GM12878 (cell line): ENCODE results near the gene OTOGL. TPM values are rescaled to one million over a fixed set of nuclear protein-coding genes. Genes with fewer than 3 reads are reported as not detected.

Experiments
- ATAC-seq: fragments of 200-7000 bp; cut with Tn5 transposase; 3 replicates; pipeline ENCODE4 v1.9.1; 2020; ENCODE audit warnings: mild to moderate bottlenecking, moderate library complexity
- BruUV-seq: library from RNA; stranded (reverse); fragments of 400-500 nt; replicated peaks from 2 replicates; lab custom pipeline; 2021; lab: Mats Ljungman, UMichigan
- CTCF ChIA-PET: fragments of 300-600 bp; sonication (Branson Sonifier 250); formaldehyde crosslinking; extraction: SDS; loops from one replicate; lab custom pipeline; 2021; ENCODE audit warnings: inconsistent platforms; lab: Yijun Ruan, JAX
- POLR2A ChIA-PET: fragments of 350-600 bp; formaldehyde crosslinking; extraction: SDS; loops from one replicate; lab custom pipeline; 2021; ENCODE audit warnings: inconsistent platforms; lab: Charles Lee
- RAD21 ChIA-PET: fragments of 300-600 bp; sonication (Branson Sonifier 250); formaldehyde crosslinking; loops from one replicate; lab custom pipeline; 2023; ENCODE audit warnings: antibody characterized with exemption; ENCODE audit not compliant: unreplicated experiment; lab: Charles Lee
- SMC1A ChIA-PET: fragments of 300-600 bp; sonication (Branson Sonifier 250); formaldehyde crosslinking; loops from one replicate; lab custom pipeline; 2023; ENCODE audit not compliant: unreplicated experiment, uncharacterized antibody; lab: Charles Lee
- DNase-seq: peaks from one replicate; pipeline ENCODE4 v3.0.0-alpha.2; 2011; ENCODE audit warnings: low read depth, low spot score
- FAIRE-seq: peaks from 3 replicates; lab custom pipeline; 2011; peaks lifted over from hg19 to GRCh38; lab: Jason Lieb, UNC
- H2AFZ ChIP-seq: 2 replicates; pipeline ENCODE4 v1.6.0; 2011; ENCODE audit warnings: low read depth, low read length, control low read depth; ENCODE audit not compliant: control insufficient read depth
- H3K27ac ChIP-seq: 2 replicates; pipeline ENCODE4 v1.5.1; 2011; ENCODE audit warnings: control low read depth; ENCODE audit not compliant: control insufficient read depth, insufficient read depth
- H3K27me3 ChIP-seq, 2 experiments: replicated peaks in 1 of 2; 2 replicates each; pipeline versions ENCODE4 v1.6.0 to v1.6.1; 2011; ENCODE audit warnings: low read length in 1 of 2; ENCODE audit not compliant: control insufficient read depth in 2 of 2, insufficient read depth in 2 of 2
- H3K36me3 ChIP-seq, 2 experiments: 2 replicates each; pipeline ENCODE4 v1.5.1; 2011; ENCODE audit warnings: low read length in 1 of 2; ENCODE audit not compliant: control insufficient read depth in 2 of 2, insufficient read depth in 2 of 2
- H3K4me1 ChIP-seq: 2 replicates; pipeline ENCODE4 v1.6.1; 2011; ENCODE audit warnings: mild to moderate bottlenecking, low read length, moderate library complexity, mixed read lengths; ENCODE audit not compliant: control insufficient read depth, insufficient read depth
- H3K4me2 ChIP-seq: 2 replicates; pipeline ENCODE4 v1.6.0; 2011; ENCODE audit warnings: control low read depth; ENCODE audit not compliant: control insufficient read depth, insufficient read depth
- H3K4me3 ChIP-seq: fragments of 200-600 bp; sonication (generic); 2 replicates; pipeline ENCODE4 v1.5.1; 2016
- H3K79me2 ChIP-seq: 2 replicates; pipeline ENCODE4 v1.6.0; 2011; ENCODE audit warnings: low read length; ENCODE audit not compliant: control insufficient read depth, insufficient read depth
- H3K9ac ChIP-seq: 2 replicates; pipeline ENCODE4 v1.8.0; 2011; ENCODE audit warnings: low read length, control low read depth, mixed read lengths; ENCODE audit not compliant: control insufficient read depth, insufficient read depth
- H3K9me3 ChIP-seq: replicated peaks from 3 replicates; pipeline ENCODE4 v1.5.1; 2011; ENCODE audit warnings: mild to moderate bottlenecking, low read length; ENCODE audit not compliant: control insufficient read depth, insufficient read depth
- H4K20me1 ChIP-seq: 2 replicates; pipeline ENCODE4 v1.6.0; 2011; ENCODE audit not compliant: control insufficient read depth, insufficient read depth
- EP300 ChIP-seq, 2 experiments: fragments of 150-350 bp in 1 of 2; IDR thresholded peaks; 2 replicates each; pipeline ENCODE4 v1.6.1; 2011 to 2012; ENCODE audit warnings: low read depth in 2 of 2, low read length in 2 of 2, borderline replicate concordance in 1 of 2, improper control_type of control experiment in 1 of 2, inconsistent platforms in 1 of 2; ENCODE audit not compliant: control insufficient read depth in 1 of 2
- GABPA ChIP-seq: IDR thresholded peaks from 2 replicates; pipeline ENCODE4 v1.6.1; 2014; ENCODE audit warnings: antibody characterized with exemption, low read depth, mild to moderate bottlenecking, inconsistent platforms
- KDM1A ChIP-seq: fragments of 200-600 bp; sonication (generic); IDR thresholded peaks from 2 replicates; pipeline ENCODE4 v1.6.1; 2016; ENCODE audit warnings: borderline replicate concordance
- RELA ChIP-seq: fragments of 450-650 bp; IDR thresholded peaks from 2 replicates; pipeline ENCODE4 v1.8.0; 2014; ENCODE audit warnings: borderline replicate concordance; ENCODE audit not compliant: partially characterized antibody
- SPI1 ChIP-seq: IDR thresholded peaks from 2 replicates; pipeline ENCODE4 v1.6.1; 2011; ENCODE audit warnings: low read depth, mild to moderate bottlenecking, low read length, moderate library complexity, borderline replicate concordance; ENCODE audit not compliant: insufficient read depth
- ZNF24 ChIP-seq: fragments of 450-650 bp; IDR thresholded peaks from 2 replicates; pipeline ENCODE4 v1.6.1; 2017; ENCODE audit warnings: antibody characterized with exemption, mild to moderate bottlenecking
- in situ Hi-C: fragments of 300-500 bp; cut with MboI; formaldehyde crosslinking; loops from 9 replicates; pipeline ENCODE4 v1.14.3; 2018; ENCODE audit warnings: mixed read lengths
- intact Hi-C: fragments of 100-400 bp; cut with micrococcal nuclease; formaldehyde crosslinking; loops from one replicate; pipeline ENCODE4 v1.14.2; 2022; ENCODE audit not compliant: unreplicated experiment
- polyA plus RNA-seq, 11 experiments: library from polyadenylated mRNA; depleted of rRNA in 4 of 11; unstranded in 6 of 11; stranded (reverse) in 5 of 11; fragments of >200 nt; fragmentation: Nextera tagmentation in 4 of 11; fragmentation: Illumina TruSeq in 1 of 11; extraction: Ambion mirVana in 4 of 11; extraction: Trizol in 1 of 11; gene quantifications; 1 replicate in 1 of 11; 2 replicates in 10 of 11; pipeline versions ENCODE4 v1.2.1 to v1.2.3, GENCODE V29; 2011 to 2016; ENCODE audit warnings: inconsistent platforms in 2 of 11, missing spikeins in 2 of 11, low read depth in 1 of 11
- total RNA-seq, 4 experiments: library from RNA; depleted of rRNA in 3 of 4; stranded (reverse); fragments of >200 nt in 3 of 4; fragmentation: Illumina TruSeq in 1 of 4; extraction: Trizol in 1 of 4; gene quantifications; 2 replicates each; pipeline versions ENCODE4 v1.2.1 to v1.2.3, GENCODE V29; 2013 to 2021
- TF ChIP-seq, protein P1 (sequence below): IDR thresholded peaks from 2 replicates; pipeline ENCODE4 v1.6.1; 2011; ENCODE audit warnings: borderline replicate concordance, low read depth, mild to moderate bottlenecking, moderate library complexity, mixed read lengths, low read length; ENCODE audit not compliant: insufficient read depth; ENCODE audit errors: extremely low read length
- TF ChIP-seq, protein P2 (sequence below): fragments of 450-650 bp; IDR thresholded peaks from 2 replicates; pipeline ENCODE4 v1.6.1; 2017; ENCODE audit warnings: mild to moderate bottlenecking, low read depth, inconsistent platforms; ENCODE audit not compliant: poor library complexity, severe bottlenecking

Gene OTOGL
- total and polyA plus RNA-seq, 10 of the 15 experiments (the other 5 are each of a cell fraction or from before 2014, with no cell fraction given), result 0.04 to 3.7 (median 0.27) TPM

DNA sequence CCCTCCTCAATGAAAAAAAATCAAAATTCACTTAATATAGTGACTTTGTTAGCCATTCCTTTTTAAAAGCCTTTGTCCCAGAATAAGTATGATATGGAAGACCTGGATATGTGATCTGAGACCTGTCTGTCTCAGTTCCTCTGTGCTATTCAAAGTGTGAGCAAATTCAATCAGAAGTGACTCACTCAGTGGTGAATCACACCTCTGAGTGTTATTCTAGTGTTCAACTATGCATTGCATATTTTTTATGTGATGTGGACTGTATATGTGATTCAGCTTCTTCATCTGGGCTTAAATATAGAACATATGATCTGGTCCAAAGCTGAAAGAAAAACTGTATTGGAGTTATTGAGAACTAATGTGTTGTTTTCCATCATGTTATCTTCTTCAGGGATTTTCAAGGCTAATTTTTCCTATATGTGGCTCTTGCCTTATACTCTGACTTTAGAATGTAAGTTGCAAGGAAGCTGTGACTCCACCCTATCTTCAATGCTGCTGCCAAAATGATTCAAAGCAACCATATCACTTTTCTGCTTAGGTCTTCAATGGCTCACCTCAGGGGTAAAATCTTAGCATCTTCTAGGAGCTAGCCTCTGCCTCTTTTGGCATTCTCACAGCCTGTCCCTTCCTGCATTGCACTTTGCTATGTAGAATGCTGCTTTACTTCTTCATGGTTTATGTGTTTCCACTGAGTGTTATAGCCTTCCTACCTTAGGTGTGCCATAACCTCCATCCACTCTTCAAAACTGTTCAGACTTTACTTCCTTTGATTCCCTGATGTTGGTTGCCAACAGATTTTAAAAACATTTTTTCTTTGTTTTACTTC is 169.8 kb downstream of the OTOGL start:
- Histone ChIP-seq H3K36me3 (no peaks in the 10 kb centered on the region), H4K20me1 (no peaks in the 10 kb centered on the region), H3K4me1 (no peaks in the 10 kb centered on the region), H3K4me2 (no peak overlapping the region), H3K27me3 (no peaks in the 10 kb centered on the region; a peak in 1 of 4 replicates), H3K79me2 (no peaks in the 10 kb centered on the region), H3K9ac (no peak overlapping the region), H3K27ac (no peak overlapping the region), H3K9me3 (no peaks in the 10 kb centered on the region), H2AFZ (no peak overlapping the region), H3K4me3 (no peak overlapping the region)
- in situ Hi-C loops, result no loop called here
- no TSS peak for BruUV-seq
- no peak for TF ChIP-seq RELA
- TF ChIP-seq ZNF24, result no peak
- TF ChIP-seq SPI1, result peak; percentile 73; the same call in 1 of the 2 replicates
- TF ChIP-seq, protein P1, sequence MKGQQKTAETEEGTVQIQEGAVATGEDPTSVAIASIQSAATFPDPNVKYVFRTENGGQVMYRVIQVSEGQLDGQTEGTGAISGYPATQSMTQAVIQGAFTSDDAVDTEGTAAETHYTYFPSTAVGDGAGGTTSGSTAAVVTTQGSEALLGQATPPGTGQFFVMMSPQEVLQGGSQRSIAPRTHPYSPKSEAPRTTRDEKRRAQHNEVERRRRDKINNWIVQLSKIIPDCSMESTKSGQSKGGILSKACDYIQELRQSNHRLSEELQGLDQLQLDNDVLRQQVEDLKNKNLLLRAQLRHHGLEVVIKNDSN, result no peak
- TF ChIP-seq, protein P2, sequence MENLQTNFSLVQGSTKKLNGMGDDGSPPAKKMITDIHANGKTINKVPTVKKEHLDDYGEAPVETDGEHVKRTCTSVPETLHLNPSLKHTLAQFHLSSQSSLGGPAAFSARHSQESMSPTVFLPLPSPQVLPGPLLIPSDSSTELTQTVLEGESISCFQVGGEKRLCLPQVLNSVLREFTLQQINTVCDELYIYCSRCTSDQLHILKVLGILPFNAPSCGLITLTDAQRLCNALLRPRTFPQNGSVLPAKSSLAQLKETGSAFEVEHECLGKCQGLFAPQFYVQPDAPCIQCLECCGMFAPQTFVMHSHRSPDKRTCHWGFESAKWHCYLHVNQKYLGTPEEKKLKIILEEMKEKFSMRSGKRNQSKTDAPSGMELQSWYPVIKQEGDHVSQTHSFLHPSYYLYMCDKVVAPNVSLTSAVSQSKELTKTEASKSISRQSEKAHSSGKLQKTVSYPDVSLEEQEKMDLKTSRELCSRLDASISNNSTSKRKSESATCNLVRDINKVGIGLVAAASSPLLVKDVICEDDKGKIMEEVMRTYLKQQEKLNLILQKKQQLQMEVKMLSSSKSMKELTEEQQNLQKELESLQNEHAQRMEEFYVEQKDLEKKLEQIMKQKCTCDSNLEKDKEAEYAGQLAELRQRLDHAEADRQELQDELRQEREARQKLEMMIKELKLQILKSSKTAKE, result no peak
- no peak for TF ChIP-seq KDM1A
- TF ChIP-seq EP300 (IDR thresholded peaks at IDR 0.05; ENCODE audit: borderline replicate concordance in 1 of 2, control insufficient read depth in 1 of 2, low read depth in 2 of 2, low read length in 2 of 2), result 0 out of 4 replicates have a peak, but pooled peaks of 1 of the 2 experiments have one; percentile 16
- TF ChIP-seq GABPA, result no peak
- intact Hi-C loops, result loop anchor here (2.0 kb wide), 1 partner anchor 382 kb away; no protein-coding TSS in a partner anchor
- ChIA-PET SMC1A (interaction anchor here (1.1 to 5.1 kb wide), 10 partner anchors 25 to 865 kb away, joined by 3 to 57 read pairs (median 6); no protein-coding TSS in a partner anchor), POLR2A (no interaction called here), RAD21 (interaction anchor here (0.6 to 2.0 kb wide), 5 partner anchors 14 to 520 kb away, joined by 3 to 26 read pairs (median 4); no protein-coding TSS in a partner anchor), CTCF (interaction anchor here (0.6 to 5.6 kb wide), 32 partner anchors 9 to 861 kb away, joined by 3 to 134 read pairs (median 4); no protein-coding TSS in a partner anchor)
- DNase-seq, result no peak
- peak; percentile 86 for ATAC-seq
- FAIRE-seq, result no peak
